ENCODE measurements around the gene ACBD6.

The ACBD6 gene

GRCh38 chr1:180502361-180503279 is at the start of gene ACBD6 (continued):
- TF ChIP-seq ZBTB6 (tag by site-specific recombination; IDR thresholded peaks at IDR 0.05) (peak; percentile 62), ZNF157 (tag by site-specific recombination; IDR thresholded peaks at IDR 0.05) (peak; percentile 44; the same call in 1 of the 2 replicates), KLF17 (tag by site-specific recombination; IDR thresholded peaks at IDR 0.05) (peak; percentile 68), ZBTB17 (tag by site-specific recombination; IDR thresholded peaks at IDR 0.05) (peak; percentile 94), KLF16 (tag by site-specific recombination; IDR thresholded peaks at IDR 0.05) (peak; percentile 93), ZNF544 (tag by site-specific recombination; IDR thresholded peaks at IDR 0.05) (no peak), ZNF174 (tag by site-specific recombination; IDR thresholded peaks at IDR 0.05) (no peak; the same call in 1 of the 2 replicates), SCRT2 (tag by site-specific recombination; IDR thresholded peaks at IDR 0.05) (peak; percentile 96), ZIC2 (tag by site-specific recombination; IDR thresholded peaks at IDR 0.05) (peak; percentile 25), ZNF394 (tag by site-specific recombination; IDR thresholded peaks at IDR 0.05; ENCODE audit: borderline replicate concordance) (peak; percentile 30; the same call in 1 of the 2 replicates), CTCF (tag by site-specific recombination; IDR thresholded peaks at IDR 0.05) (peak; percentile 89), ZNF274 (IDR thresholded peaks at IDR 0.05; ENCODE audit: low read length) (no peak), ZNF274 (tag by site-specific recombination; IDR thresholded peaks at IDR 0.05; ENCODE audit: borderline replicate concordance) (no peak), GLIS2 (tag by site-specific recombination; IDR thresholded peaks at IDR 0.05) (peak; percentile 95), ZNF580 (tag by site-specific recombination; IDR thresholded peaks at IDR 0.05) (peak; percentile 83), ZNF146 (tag by site-specific recombination; IDR thresholded peaks at IDR 0.05) (no peak; the same call in 1 of the 2 replicates), ZFP69B (tag by site-specific recombination; IDR thresholded peaks at IDR 0.05) (peak; percentile 89), ZNF24 (tag by site-specific recombination; IDR thresholded peaks at IDR 0.05) (peak; percentile 84), ZNF596 (tag by site-specific recombination; IDR thresholded peaks at IDR 0.05) (0 out of 2 replicates have a peak, but pooled peaks have one; percentile 5), ZNF513 (tag by site-specific recombination; IDR thresholded peaks at IDR 0.05) (peak; percentile 29; the same call in 1 of the 2 replicates), ZNF768 (tag by site-specific recombination; IDR thresholded peaks at IDR 0.05) (no peak), OVOL3 (tag by site-specific recombination; IDR thresholded peaks at IDR 0.05) (peak; percentile 77; the same call in 1 of the 2 replicates), ZNF677 (tag by site-specific recombination; IDR thresholded peaks at IDR 0.05) (0 out of 2 replicates have a peak, but pooled peaks have one; percentile 4), ZBTB48 (tag by site-specific recombination; IDR thresholded peaks at IDR 0.05) (peak; percentile 90), ZNF530 (tag by site-specific recombination; IDR thresholded peaks at IDR 0.05; ENCODE audit: low read depth) (no peak), ZBTB20 (tag by site-specific recombination; IDR thresholded peaks at IDR 0.05) (peak; percentile 76), PRDM1 (tag by site-specific recombination; IDR thresholded peaks at IDR 0.05) (peak; percentile 72), ZNF416 (tag by site-specific recombination; IDR thresholded peaks at IDR 0.05) (no peak), ZBTB44 (tag by site-specific recombination; IDR thresholded peaks at IDR 0.05) (0 out of 2 replicates have a peak, but pooled peaks have one; percentile 41), ZNF585B (tag by site-specific recombination; IDR thresholded peaks at IDR 0.05) (no peak), ZFP3 (tag by site-specific recombination; IDR thresholded peaks at IDR 0.05; ENCODE audit: low read depth) (no peak), ZSCAN4 (tag by site-specific recombination; IDR thresholded peaks at IDR 0.05) (no peak)

Measured in HEK293 (cell line).